WTC11 (cell line): ENCODE data around the gene CENPM. TPM values are rescaled to one million over a fixed set of nuclear protein-coding genes. Genes with fewer than 3 reads are reported as not detected.
A peak's percentile ranks its signal among the peaks of the same experiment; 100 is the strongest.

ENCODE experiments used
- ATAC-seq: fragments of 200-7000 bp; cut with Tn5 transposase; 2 replicates; pipeline ENCODE4 v1.10.0; 2021; ENCODE audit warnings: mild to moderate bottlenecking, moderate library complexity
- CTCF ChIA-PET: fragments of 300-600 bp; sonication (Branson Sonifier 250); formaldehyde crosslinking; loops from one replicate; lab custom pipeline; 2021; ENCODE audit warnings: antibody characterized with exemption; lab: Charles Lee
- POLR2A ChIA-PET: fragments of 350-600 bp; sonication (Branson Sonifier 250); formaldehyde crosslinking; loops from one replicate; lab custom pipeline; 2021; ENCODE audit warnings: antibody characterized with exemption; lab: Charles Lee
- DNase-seq: peaks from one replicate; pipeline ENCODE4 v3.0.0; 2021; ENCODE audit warnings: low spot score
- H3K27ac Mint-ChIP-seq: 2 replicates; pipeline ENCODE4 v1.8.0; 2021; ENCODE audit warnings: mixed read lengths
- H3K27me3 Mint-ChIP-seq: 2 replicates; pipeline ENCODE4 v1.8.0; 2021; ENCODE audit warnings: low read depth, mild to moderate bottlenecking, moderate library complexity, mixed read lengths
- H3K36me3 Mint-ChIP-seq: 2 replicates; pipeline ENCODE4 v1.8.0; 2021; ENCODE audit warnings: mixed read lengths
- H3K4me1 Mint-ChIP-seq: 2 replicates; pipeline ENCODE4 v1.8.0; 2022; ENCODE audit warnings: mixed read lengths
- H3K4me3 Mint-ChIP-seq: 2 replicates; pipeline ENCODE4 v1.8.0; 2021; ENCODE audit warnings: mild to moderate bottlenecking, moderate library complexity, mixed read lengths
- H3K9me3 Mint-ChIP-seq: 2 replicates; pipeline ENCODE4 v1.8.0; 2021; ENCODE audit warnings: mixed read lengths
- ESRRA ChIP-seq: sonication (generic); formaldehyde crosslinking; IDR thresholded peaks from 2 replicates; pipeline ENCODE4 v1.8.1; 2022; ENCODE audit warnings: mild to moderate bottlenecking, missing genetic modification reagents, borderline replicate concordance
- NFATC4 ChIP-seq: fragments of 250-450 bp; sonication (Bioruptor Pico); IDR thresholded peaks from 2 replicates; pipeline ENCODE4 v1.9.0; 2021; ENCODE audit warnings: mild to moderate bottlenecking
- NR2C2 ChIP-seq: sonication (generic); formaldehyde crosslinking; IDR thresholded peaks from 2 replicates; pipeline ENCODE4 v1.8.0; 2022; ENCODE audit warnings: mild to moderate bottlenecking, missing genetic modification reagents
- STAT6 ChIP-seq: sonication (generic); formaldehyde crosslinking; conservative IDR thresholded peaks from 2 replicates; pipeline ENCODE4 v1.8.1; 2023; ENCODE audit warnings: mild to moderate bottlenecking, low read depth, missing genetic modification reagents, moderate library complexity
- TEAD1 ChIP-seq: sonication (generic); formaldehyde crosslinking; IDR thresholded peaks from 2 replicates; pipeline ENCODE4 v1.8.0; 2022; ENCODE audit warnings: mild to moderate bottlenecking, missing genetic modification reagents
- ZNF281 ChIP-seq: sonication (generic); formaldehyde crosslinking; IDR thresholded peaks from 2 replicates; pipeline ENCODE4 v1.8.0; 2023; ENCODE audit warnings: mild to moderate bottlenecking, missing genetic modification reagents
- ZNF532 ChIP-seq: fragments of 250-450 bp; sonication (Bioruptor Pico); IDR thresholded peaks from 2 replicates; pipeline ENCODE4 v1.9.0; 2021; ENCODE audit warnings: mild to moderate bottlenecking, borderline replicate concordance
- total RNA-seq: library from RNA; stranded (reverse); gene quantifications from 3 replicates; pipeline ENCODE4 v1.2.3, GENCODE V29; 2021

CENPM gene
- total RNA-seq, 1 experiment from 2014 or later = 40.3 TPM

- peaks cover 19% of the 10 kb centered on the region for H3K4me1 Mint-ChIP-seq
- H3K4me3 Mint-ChIP-seq = no peak overlapping the region
- no peak for ATAC-seq
- ChIA-PET CTCF (interaction anchor here (1.2 to 4.7 kb wide), 2 partner anchors 13 to 24 kb away, joined by 4 to 66 read pairs; partner anchors contain the start of gene CENPM), POLR2A (no interaction called here)
- peaks cover 86% of the 10 kb centered on the region for H3K27me3 Mint-ChIP-seq
- no peak for DNase-seq
- H3K9me3 Mint-ChIP-seq = no peaks in the 10 kb centered on the region
- H3K27ac Mint-ChIP-seq = no peak overlapping the region
- no peak for TF ChIP-seq ZNF532 (CRISPR knock-in tag)
- TF ChIP-seq STAT6 (CRISPR knock-in tag) = no peak
- TF ChIP-seq NR2C2 (CRISPR knock-in tag) = no peak
- no peak for TF ChIP-seq NFATC4 (CRISPR knock-in tag)
- no peaks in the 10 kb centered on the region for H3K36me3 Mint-ChIP-seq
Observed at GRCh38 chr22:41922328-41922727, 24.6 kb downstream of the CENPM start.

GRCh38 chr22:41920271-41920976 is 26.5 kb downstream of the CENPM start:
- peaks cover 92% of the 10 kb centered on the region for H3K27me3 Mint-ChIP-seq

More at GRCh38 chr22:41920271-41920976, 26.5 kb downstream of the CENPM start:
- TF ChIP-seq ZNF281 (CRISPR knock-in tag) (no peak), TEAD1 (CRISPR knock-in tag) (0 out of 2 replicates have a peak, but pooled peaks have one; percentile 13), ESRRA (no peak)
- H3K4me3 Mint-ChIP-seq = peak overlapping the region; percentile 70
- no peaks in the 10 kb centered on the region for H3K9me3 Mint-ChIP-seq
- H3K36me3 Mint-ChIP-seq = no peaks in the 10 kb centered on the region
- ATAC-seq (no peak; the same call in 1 of the 2 replicates), DNase-seq (no peak)
- H3K4me1 Mint-ChIP-seq = peaks cover 29% of the 10 kb centered on the region
- ChIA-PET CTCF (interaction anchor here (0.5 to 2.7 kb wide), 12 partner anchors 8 to 448 kb away, joined by 3 to 18 read pairs (median 4); no protein-coding TSS in a partner anchor), POLR2A (interaction anchor here (0.5 to 1.8 kb wide), 2 partner anchors 120 to 182 kb away, joined by 3 to 6 read pairs; partner anchors contain the start of gene CCDC134)
- H3K27ac Mint-ChIP-seq = no peak overlapping the region
